K562 (cell line): Measurements from ENCODE around the gene SDHAF1. TPM values are rescaled to one million over a fixed set of nuclear protein-coding genes. Genes with fewer than 3 reads are reported as not detected.

Experiments used
- ATAC-seq: fragments of 200-7000 bp; cut with Tn5 transposase; 3 replicates; pipeline ENCODE4 v1.9.1; 2020; ENCODE audit warnings: moderate library complexity
- BruUV-seq: library from RNA; stranded (reverse); fragments of 400-500 nt; replicated peaks from 2 replicates; lab custom pipeline; 2021; lab: Mats Ljungman, UMichigan
- CTCF ChIA-PET: fragments of 300-600 bp; formaldehyde crosslinking; extraction: SDS; loops from one replicate; lab custom pipeline; 2021; ENCODE audit warnings: low intra/inter-chr PET ratio; lab: Yijun Ruan, JAX
- POLR2A ChIA-PET: fragments of 300-600, 350-650 bp; sonication (Branson Sonifier 250); formaldehyde crosslinking; extraction: SDS; loops from one replicate; lab custom pipeline; 2021; ENCODE audit warnings: antibody characterized with exemption, inconsistent platforms; lab: Yijun Ruan, JAX
- DNase-seq, 4 experiments: peaks; one replicate each; pipeline versions ENCODE4 v3.0.0 to v3.0.0-alpha.2; 2011 to 2018; ENCODE audit warnings: low spot score in 3 of 4, mixed read lengths in 3 of 4; ENCODE audit errors: extremely low read depth in 1 of 4
- FAIRE-seq: peaks from 2 replicates; lab custom pipeline; 2011; peaks lifted over from hg19 to GRCh38; lab: Jason Lieb, UNC
- H2AFZ ChIP-seq: 2 replicates; pipeline ENCODE4 v1.6.0; 2011; ENCODE audit warnings: low read depth, low read length, control low read depth, inconsistent platforms
- H3K27ac ChIP-seq: fragments of 200-600 bp; 3 replicates; pipeline ENCODE4 v1.8.0; 2011; ENCODE audit warnings: low read depth, mild to moderate bottlenecking, control low read depth, inconsistent platforms, low read length, moderate library complexity, mixed read lengths; ENCODE audit errors: extremely low read depth
- H3K27me3 ChIP-seq, 2 experiments: fragments of 300-600 bp in 1 of 2; 2 replicates in 1 of 2; 3 replicates in 1 of 2; pipeline versions ENCODE4 v1.6.0 to v1.8.0; 2011; ENCODE audit warnings: inconsistent platforms in 2 of 2, low read length in 2 of 2, mild to moderate bottlenecking in 1 of 2, mixed read lengths in 1 of 2, moderate library complexity in 1 of 2; ENCODE audit not compliant: control insufficient read depth in 2 of 2, insufficient read depth in 2 of 2
- H3K36me3 ChIP-seq: fragments of 300-600 bp; 3 replicates; pipeline ENCODE4 v1.8.0; 2011; ENCODE audit warnings: mild to moderate bottlenecking, low read length, inconsistent platforms; ENCODE audit not compliant: control insufficient read depth, insufficient read depth
- H3K4me1 ChIP-seq, 2 experiments: fragments of 200-600 bp in 1 of 2; replicated peaks in 1 of 2; 2 replicates in 1 of 2; 3 replicates in 1 of 2; pipeline versions ENCODE4 v1.5.1 to v1.8.0; 2011; ENCODE audit warnings: inconsistent platforms in 2 of 2, low read length in 2 of 2, mild to moderate bottlenecking in 1 of 2, mixed read lengths in 1 of 2, moderate library complexity in 1 of 2; ENCODE audit not compliant: control insufficient read depth in 2 of 2, insufficient read depth in 2 of 2
- H3K4me2 ChIP-seq: 2 replicates; pipeline ENCODE4 v1.6.1; 2011; ENCODE audit warnings: low read length, control low read depth, inconsistent platforms, mixed read lengths; ENCODE audit not compliant: insufficient read depth
- H3K4me3 ChIP-seq: fragments of 200-600 bp; sonication (generic), shearing (Covaris generic); 2 replicates; pipeline ENCODE4 v1.5.1; 2016; ENCODE audit warnings: control low read depth, inconsistent platforms
- H3K79me2 ChIP-seq: fragments of 200-600 bp; 3 replicates; pipeline ENCODE4 v1.8.0; 2011; ENCODE audit warnings: low read length, inconsistent platforms; ENCODE audit not compliant: control insufficient read depth, insufficient read depth
- H3K9ac ChIP-seq, 2 experiments: 2 replicates each; pipeline versions ENCODE4 v1.6.0 to v1.6.1; 2011; ENCODE audit warnings: low read depth in 2 of 2, low read length in 2 of 2, control low read depth in 1 of 2, inconsistent platforms in 1 of 2, mild to moderate bottlenecking in 1 of 2, mixed read lengths in 1 of 2; ENCODE audit not compliant: insufficient read depth in 1 of 2
- H3K9me1 ChIP-seq: one replicate; pipeline ENCODE4 v1.6.0; 2011; ENCODE audit warnings: inconsistent platforms, mild to moderate bottlenecking, low read length, moderate library complexity; ENCODE audit not compliant: control insufficient read depth, insufficient read depth
- H3K9me3 ChIP-seq: replicated peaks from 2 replicates; pipeline ENCODE4 v1.5.1; 2011; ENCODE audit warnings: low read depth, low read length, inconsistent platforms; ENCODE audit not compliant: control insufficient read depth, insufficient read depth
- H4K20me1 ChIP-seq: replicated peaks from 2 replicates; pipeline ENCODE4 v1.6.1; 2011; ENCODE audit warnings: low read length, inconsistent platforms, mixed read lengths; ENCODE audit not compliant: control insufficient read depth, insufficient read depth
- FOXP4 ChIP-seq: sonication (generic); formaldehyde crosslinking; IDR thresholded peaks from 2 replicates; pipeline ENCODE4 v1.8.0; 2022; ENCODE audit warnings: mild to moderate bottlenecking, missing genetic modification reagents, borderline replicate concordance
- HDAC6 ChIP-seq: IDR thresholded peaks from 2 replicates; pipeline ENCODE4 v1.6.1; 2012; ENCODE audit warnings: low read depth, mild to moderate bottlenecking, control low read depth, inconsistent platforms, low read length, moderate library complexity
- IRF9 ChIP-seq: fragments of 450-650 bp; IDR thresholded peaks from 2 replicates; pipeline ENCODE4 v1.6.1; 2016; ENCODE audit warnings: missing biosample characterization, missing genetic modification characterization
- KLF13 ChIP-seq: fragments of 450-650 bp; IDR thresholded peaks from 2 replicates; pipeline ENCODE4 v1.6.1; 2016; ENCODE audit warnings: missing genetic modification characterization, low read depth, mild to moderate bottlenecking, missing compliant biosample characterization, moderate library complexity, borderline replicate concordance
- MED1 ChIP-seq: sonication (generic); formaldehyde crosslinking; IDR thresholded peaks from 2 replicates; pipeline ENCODE4 v1.8.1; 2023; ENCODE audit warnings: missing genetic modification reagents, borderline replicate concordance
- MLLT1 ChIP-seq, 2 experiments: fragments of 450-650 bp; IDR thresholded peaks; 2 replicates each; pipeline ENCODE4 v1.6.1; 2016
- RNF219 ChIP-seq: fragments of 250-450 bp; sonication (Bioruptor Pico); IDR thresholded peaks from 2 replicates; pipeline ENCODE4 v1.5.0; 2022; ENCODE audit warnings: mild to moderate bottlenecking
- ZBTB1 ChIP-seq: sonication (generic); formaldehyde crosslinking; IDR thresholded peaks from 2 replicates; pipeline ENCODE4 v1.8.1; 2023; ENCODE audit warnings: missing genetic modification reagents, low read depth, mild to moderate bottlenecking, borderline replicate concordance
- ZNF121 ChIP-seq: sonication (generic); formaldehyde crosslinking; conservative IDR thresholded peaks from 2 replicates; pipeline ENCODE4 v1.8.0; 2022; ENCODE audit warnings: missing genetic modification reagents
- ZNF311 ChIP-seq: fragments of 250-450 bp; sonication (Bioruptor Pico); IDR thresholded peaks from 2 replicates; pipeline ENCODE4 v1.4.0; 2020; ENCODE audit warnings: mild to moderate bottlenecking, moderate library complexity
- ZNF408 ChIP-seq: fragments of 250-450 bp; sonication (Bioruptor Pico); IDR thresholded peaks from 2 replicates; pipeline ENCODE4 v1.4.0; 2020; ENCODE audit warnings: low read depth, mild to moderate bottlenecking, moderate library complexity
- WGBS: fragments of 100-300 bp; shearing (Covaris generic); methylation state at CpG from one replicate; pipeline ENCODE4 v1.1.6; 2016; ENCODE audit warnings: low coverage, mixed read lengths; ENCODE audit not compliant: insufficient coverage; ENCODE audit errors: missing lambda C conversion rate; 5-methylcytosine and 5-hydroxymethylcytosine counted together
- in situ Hi-C: fragments of 300-500 bp; cut with MboI; formaldehyde crosslinking; loops from 4 replicates; pipeline ENCODE4 v1.15.0; 2018; ENCODE audit warnings: inconsistent platforms, mixed read lengths
- intact Hi-C: fragments of 100-400 bp; cut with micrococcal nuclease; formaldehyde crosslinking; loops from 2 replicates; pipeline ENCODE4 v1.14.2; 2022
- polyA plus RNA-seq, 8 experiments: library from polyadenylated mRNA; depleted of rRNA in 4 of 8; stranded (reverse) in 5 of 8; unstranded in 3 of 8; fragments of >200 nt; fragmentation: Nextera tagmentation in 2 of 8; fragmentation: Illumina TruSeq in 1 of 8; extraction: Ambion mirVana in 2 of 8; extraction: Trizol in 1 of 8; gene quantifications; 2 replicates each; pipeline versions ENCODE4 v1.2.1 to v1.2.3, GENCODE V29; 2011 to 2014; ENCODE audit warnings: inconsistent platforms in 1 of 8, missing spikeins in 1 of 8
- total RNA-seq, 7 experiments: library from RNA; depleted of rRNA in 6 of 7; stranded (reverse); fragments of >200 nt in 6 of 7; fragmentation: Illumina TruSeq in 2 of 7; extraction: Trizol in 2 of 7; gene quantifications; 2 replicates each; pipeline versions ENCODE4 v1.2.1 to v1.2.3, GENCODE V29; 2011 to 2021; ENCODE audit warnings: low replicate concordance in 1 of 7
- TF ChIP-seq, protein P1 (sequence below): sonication (generic); formaldehyde crosslinking; IDR thresholded peaks from 2 replicates; pipeline ENCODE4 v1.8.1; 2023; ENCODE audit warnings: mild to moderate bottlenecking, missing genetic modification reagents, moderate library complexity

Gene SDHAF1
- total and polyA plus RNA-seq, 9 of the 15 experiments (the other 6 are each of a cell fraction or from before 2014, with no cell fraction given) = 0.42 to 55.7 (median 18.8) TPM

DNA sequence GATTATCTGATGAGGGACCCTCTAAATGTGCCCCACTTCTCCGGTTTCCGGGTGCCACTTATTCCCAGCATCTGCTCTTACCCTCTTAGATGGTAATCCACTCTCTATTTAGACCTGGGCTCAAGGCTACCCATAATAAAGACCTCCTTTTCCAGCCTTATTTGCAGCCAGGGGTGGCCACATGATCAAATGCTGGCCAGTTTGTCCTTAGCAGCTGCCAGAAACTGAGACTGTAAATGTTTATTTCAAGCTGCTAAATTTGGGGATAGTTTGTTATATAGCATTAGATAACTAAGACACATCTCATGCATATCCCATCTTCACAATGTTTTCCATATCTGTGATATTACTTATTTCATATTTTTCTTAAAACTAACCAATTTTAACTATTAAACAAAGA, 49.0 kb downstream of the SDHAF1 start:
- ATAC-seq (no peak), DNase-seq (no peak), FAIRE-seq (no peak)
- in situ Hi-C loops (no loop called here), intact Hi-C loops (no loop called here)
- POLR2A ChIA-PET = interaction anchor here (0.7 kb wide), 1 partner anchor 9 kb away, joined by 3 read pairs; no protein-coding TSS in a partner anchor
- WGBS = 88% methylated on average over 2 of the region's 2 CpGs
- no peaks in the 10 kb centered on the region for H3K27me3 ChIP-seq
- H3K4me2 ChIP-seq = no peak overlapping the region
- H3K36me3 ChIP-seq = 0 out of 3 replicates have a peak, but pooled peaks cover 5% of the 10 kb centered on the region
- H3K4me1 ChIP-seq = peaks cover 0 to 3% of the 10 kb centered on the region in 2 experiments; a peak in 2 of 5 replicates
- no peaks in the 10 kb centered on the region for H3K79me2 ChIP-seq
- no peaks in the 10 kb centered on the region for H4K20me1 ChIP-seq
- no TSS peak for BruUV-seq
- CTCF ChIA-PET = no interaction called here
- H2AFZ ChIP-seq = no peak overlapping the region
- no peak overlapping the region for H3K4me3 ChIP-seq
- no peak overlapping the region for H3K9ac ChIP-seq
- no peaks in the 10 kb centered on the region for H3K9me3 ChIP-seq
- H3K27ac ChIP-seq = no peak overlapping the region
- H3K9me1 ChIP-seq = no peaks in the 10 kb centered on the region
- TF ChIP-seq MED1 (CRISPR knock-in tag) (no peak), ZNF121 (CRISPR knock-in tag) (no peak), FOXP4 (CRISPR knock-in tag) (no peak), ZNF311 (no peak), MLLT1 (IDR thresholded peaks at IDR 0.05) (no peak), ZNF408 (CRISPR knock-in tag) (no peak), IRF9 (tag) (no peak), ZBTB1 (CRISPR knock-in tag) (no peak), RNF219 (CRISPR knock-in tag) (no peak), HDAC6 (no peak), KLF13 (tag) (no peak)
- TF ChIP-seq, protein P1, sequence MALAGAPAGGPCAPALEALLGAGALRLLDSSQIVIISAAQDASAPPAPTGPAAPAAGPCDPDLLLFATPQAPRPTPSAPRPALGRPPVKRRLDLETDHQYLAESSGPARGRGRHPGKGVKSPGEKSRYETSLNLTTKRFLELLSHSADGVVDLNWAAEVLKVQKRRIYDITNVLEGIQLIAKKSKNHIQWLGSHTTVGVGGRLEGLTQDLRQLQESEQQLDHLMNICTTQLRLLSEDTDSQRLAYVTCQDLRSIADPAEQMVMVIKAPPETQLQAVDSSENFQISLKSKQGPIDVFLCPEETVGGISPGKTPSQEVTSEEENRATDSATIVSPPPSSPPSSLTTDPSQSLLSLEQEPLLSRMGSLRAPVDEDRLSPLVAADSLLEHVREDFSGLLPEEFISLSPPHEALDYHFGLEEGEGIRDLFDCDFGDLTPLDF = no peak
